ENCODE measurements around the gene ZC2HC1B.
"Not testable (repeated sequence)": the region's sequence is repeated elsewhere in the genome, so short reads cannot be mapped to it uniquely, and the experiment has no call there.

ZC2HC1B gene

DNA sequence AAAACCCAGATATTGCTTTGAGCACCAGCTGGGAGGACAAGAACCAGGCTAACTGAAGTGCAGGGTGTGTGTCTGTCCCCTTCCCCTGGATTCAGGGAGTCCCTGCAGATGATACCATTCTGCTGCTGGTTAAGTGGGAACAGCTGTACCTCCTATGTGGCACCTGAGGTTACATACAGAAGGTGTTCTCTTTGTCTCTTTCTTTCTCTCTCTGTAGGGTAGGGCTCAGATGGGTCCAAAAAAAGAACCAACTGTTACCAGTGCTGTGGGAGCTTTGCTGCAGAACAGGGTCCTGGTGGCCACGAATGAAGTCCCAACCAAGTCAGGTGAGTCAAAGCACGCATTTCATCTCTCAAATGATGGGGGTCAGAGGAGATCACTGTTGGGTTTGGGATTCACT lies 38.6 kb downstream of the ZC2HC1B start:
- no peak overlapping the region for H3K4me3 ChIP-seq (ENCODE audit: low read depth, low read length)
- peaks cover 2% of the 10 kb centered on the region for H3K9me3 ChIP-seq (ENCODE audit: severe bottlenecking)
- no peaks in the 10 kb centered on the region for H3K27me3 ChIP-seq (ENCODE audit: insufficient read depth, low read depth, severe bottlenecking)
- TF ChIP-seq, protein P1, sequence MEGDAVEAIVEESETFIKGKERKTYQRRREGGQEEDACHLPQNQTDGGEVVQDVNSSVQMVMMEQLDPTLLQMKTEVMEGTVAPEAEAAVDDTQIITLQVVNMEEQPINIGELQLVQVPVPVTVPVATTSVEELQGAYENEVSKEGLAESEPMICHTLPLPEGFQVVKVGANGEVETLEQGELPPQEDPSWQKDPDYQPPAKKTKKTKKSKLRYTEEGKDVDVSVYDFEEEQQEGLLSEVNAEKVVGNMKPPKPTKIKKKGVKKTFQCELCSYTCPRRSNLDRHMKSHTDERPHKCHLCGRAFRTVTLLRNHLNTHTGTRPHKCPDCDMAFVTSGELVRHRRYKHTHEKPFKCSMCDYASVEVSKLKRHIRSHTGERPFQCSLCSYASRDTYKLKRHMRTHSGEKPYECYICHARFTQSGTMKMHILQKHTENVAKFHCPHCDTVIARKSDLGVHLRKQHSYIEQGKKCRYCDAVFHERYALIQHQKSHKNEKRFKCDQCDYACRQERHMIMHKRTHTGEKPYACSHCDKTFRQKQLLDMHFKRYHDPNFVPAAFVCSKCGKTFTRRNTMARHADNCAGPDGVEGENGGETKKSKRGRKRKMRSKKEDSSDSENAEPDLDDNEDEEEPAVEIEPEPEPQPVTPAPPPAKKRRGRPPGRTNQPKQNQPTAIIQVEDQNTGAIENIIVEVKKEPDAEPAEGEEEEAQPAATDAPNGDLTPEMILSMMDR (IDR thresholded peaks at IDR 0.05; ENCODE audit: low read depth, low read length) = no peak
- no peak for DNase-seq
- no peak overlapping the region for H3K27ac ChIP-seq
- H3K36me3 ChIP-seq = no peaks in the 10 kb centered on the region

DNA sequence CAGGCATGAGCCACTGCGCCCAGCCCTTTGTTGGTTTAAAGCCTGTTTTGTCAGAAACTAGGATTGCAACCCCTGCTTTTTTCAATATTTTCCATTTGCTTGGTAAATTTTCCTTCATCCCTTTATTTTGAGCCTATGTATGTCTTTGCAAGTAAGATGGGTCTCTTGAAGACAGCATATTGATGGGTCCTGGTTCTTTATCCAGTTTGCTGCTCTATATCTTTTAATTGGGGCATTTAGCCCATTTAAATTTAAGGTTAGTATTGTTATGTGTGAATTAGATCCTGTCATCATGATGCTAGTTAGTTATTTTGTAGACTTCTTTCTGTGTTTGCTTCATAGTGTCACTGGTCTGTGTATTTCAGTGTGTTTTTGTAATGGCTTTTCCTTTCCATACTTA lies 46.8 kb downstream of the ZC2HC1B start:
- no peak for DNase-seq
- no peak overlapping the region for H3K27ac ChIP-seq
- no peaks in the 10 kb centered on the region for H3K36me3 ChIP-seq
- H3K27me3 ChIP-seq (ENCODE audit: insufficient read depth, low read depth, severe bottlenecking) = no peaks in the 10 kb centered on the region
- peaks cover 2% of the 10 kb centered on the region for H3K9me3 ChIP-seq (ENCODE audit: severe bottlenecking)
- H3K4me3 ChIP-seq (ENCODE audit: low read depth, low read length) = no peak overlapping the region
- TF ChIP-seq, protein P1 (IDR thresholded peaks at IDR 0.05; ENCODE audit: low read depth, low read length) = no peak

DNA sequence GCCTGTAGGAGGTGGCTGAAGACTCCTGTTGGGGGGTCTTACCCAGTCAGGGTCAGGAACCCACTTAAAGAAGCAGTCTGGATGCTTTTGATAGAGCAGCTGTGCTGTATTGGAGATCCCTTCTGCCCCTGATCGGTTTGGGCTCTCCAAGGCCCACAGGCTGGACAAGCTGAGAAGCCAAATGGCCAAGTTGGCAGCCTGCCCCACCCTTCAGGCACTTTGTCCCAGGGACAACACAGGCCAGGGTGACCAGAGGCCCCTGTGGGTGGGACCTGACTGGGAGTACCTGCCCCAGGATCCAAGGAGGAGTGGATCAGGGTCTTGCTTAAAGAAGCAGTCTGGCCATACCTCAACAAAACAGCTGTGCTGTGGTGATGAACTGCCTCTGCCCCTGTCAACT lies 48.4 kb downstream of the ZC2HC1B start:
- TF ChIP-seq, protein P1 (IDR thresholded peaks at IDR 0.05; ENCODE audit: low read depth, low read length) = no peak
- no peak for DNase-seq
- no peaks in the 10 kb centered on the region for H3K27me3 ChIP-seq (ENCODE audit: insufficient read depth, low read depth, severe bottlenecking)
- no peak overlapping the region for H3K4me3 ChIP-seq (ENCODE audit: low read depth, low read length)
- H3K36me3 ChIP-seq = no peaks in the 10 kb centered on the region
- no peak overlapping the region for H3K27ac ChIP-seq
- H3K9me3 ChIP-seq (ENCODE audit: severe bottlenecking) = peaks cover 1% of the 10 kb centered on the region

DNA sequence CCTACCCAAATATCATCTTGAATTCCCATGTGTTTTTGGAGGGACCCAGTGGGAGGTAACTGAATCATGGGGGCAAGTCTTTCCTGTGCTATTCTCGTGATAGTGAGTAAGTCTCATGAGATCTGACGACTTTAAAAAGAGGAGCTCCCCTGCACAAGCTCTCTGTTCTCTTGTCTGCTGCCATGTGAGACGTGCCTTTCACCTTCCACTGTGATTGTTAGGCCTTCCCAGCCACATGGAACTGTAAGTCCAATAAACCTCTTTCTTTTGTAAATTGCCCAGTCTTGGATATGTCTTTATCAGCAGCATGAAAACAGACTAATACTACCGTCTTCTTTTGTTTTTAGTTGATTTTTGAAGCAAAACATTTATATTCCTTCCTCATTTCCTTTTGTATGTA lies 52.8 kb downstream of the ZC2HC1B start:
- not testable (repeated sequence) for H3K4me3 ChIP-seq (ENCODE audit: low read depth, low read length); H3K36me3 ChIP-seq; H3K9me3 ChIP-seq (ENCODE audit: severe bottlenecking); DNase-seq; H3K27me3 ChIP-seq (ENCODE audit: insufficient read depth, low read depth, severe bottlenecking); H3K27ac ChIP-seq

DNA sequence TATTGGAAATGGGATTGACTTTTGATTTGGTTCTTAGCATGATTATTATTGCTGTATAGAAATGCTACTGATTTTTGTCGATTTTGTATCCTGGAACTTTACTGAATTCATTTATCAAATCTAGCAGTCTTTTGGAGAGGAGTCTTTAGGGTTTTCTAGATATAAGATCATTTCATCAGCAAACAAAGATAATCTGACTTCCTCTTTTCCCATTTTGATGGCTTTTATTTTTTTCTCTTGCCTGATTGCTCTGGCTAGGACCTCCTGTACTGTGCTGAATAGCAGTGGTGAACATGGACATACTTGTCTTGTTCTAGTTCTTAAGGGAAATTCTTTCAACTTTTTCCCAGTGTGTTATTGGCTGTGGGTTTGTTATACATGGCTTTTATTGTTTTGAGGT lies 64.6 kb downstream of the ZC2HC1B start:
- no peaks in the 10 kb centered on the region for H3K9me3 ChIP-seq (ENCODE audit: severe bottlenecking)
- DNase-seq = no peak
- TF ChIP-seq, protein P1 (IDR thresholded peaks at IDR 0.05; ENCODE audit: low read depth, low read length) = no peak
- H3K36me3 ChIP-seq = no peaks in the 10 kb centered on the region
- no peaks in the 10 kb centered on the region for H3K27me3 ChIP-seq (ENCODE audit: insufficient read depth, low read depth, severe bottlenecking)
- no peak overlapping the region for H3K27ac ChIP-seq
- no peak overlapping the region for H3K4me3 ChIP-seq (ENCODE audit: low read depth, low read length)

DNA sequence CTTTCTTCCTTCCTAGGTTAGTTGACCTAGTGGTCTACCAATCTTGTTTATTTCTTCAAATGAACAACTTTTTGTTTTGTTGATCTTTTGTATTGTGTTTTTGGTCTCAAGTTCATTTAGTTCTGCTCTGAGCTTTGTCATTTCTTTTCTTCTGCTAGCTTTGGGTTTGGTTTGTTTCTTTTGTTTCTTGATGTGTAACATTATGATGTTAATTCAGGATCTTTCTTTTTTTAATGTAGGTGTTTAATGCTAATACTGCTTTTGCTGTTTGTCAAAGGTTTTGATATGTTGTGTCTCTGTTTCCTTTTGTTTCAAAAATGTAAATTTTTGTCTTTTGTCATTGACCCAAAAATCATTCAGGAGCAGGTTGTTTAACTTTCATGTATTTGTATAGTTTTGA lies 65.7 kb downstream of the ZC2HC1B start:
- H3K36me3 ChIP-seq = no peaks in the 10 kb centered on the region
- no peak overlapping the region for H3K4me3 ChIP-seq (ENCODE audit: low read depth, low read length)
- TF ChIP-seq, protein P1 (IDR thresholded peaks at IDR 0.05; ENCODE audit: low read depth, low read length) = no peak
- no peaks in the 10 kb centered on the region for H3K27me3 ChIP-seq (ENCODE audit: insufficient read depth, low read depth, severe bottlenecking)
- no peaks in the 10 kb centered on the region for H3K9me3 ChIP-seq (ENCODE audit: severe bottlenecking)
- DNase-seq = no peak
- H3K27ac ChIP-seq = no peak overlapping the region
